Hepatocyte (in vitro differentiated cells): ENCODE results near the gene TEX14.

Experiments used
- CTCF ChIP-seq: fragments of 200-600 bp; sonication (generic); IDR thresholded peaks from 2 replicates; pipeline ENCODE4 v1.5.1; 2016; ENCODE audit warnings: antibody characterized with exemption, mild to moderate bottlenecking; ENCODE audit not compliant: poor library complexity
- EZH2phosphoT487 ChIP-seq: fragments of 200-600 bp; sonication (generic); IDR thresholded peaks from one replicate; pipeline ENCODE4 v1.6.1; 2018; ENCODE audit warnings: antibody characterized with exemption, mild to moderate bottlenecking, low read depth, moderate library complexity; ENCODE audit not compliant: unreplicated experiment, severe bottlenecking

- TF ChIP-seq CTCF: no peak
- TF ChIP-seq EZH2phosphoT487: no peak
Observed at GRCh38 chr17:58694826-58695225, 3.0 kb upstream of the TEX14 start.
